ENCODE measurements around the gene PARP1.
"Not testable (repeated sequence)": the region's sequence is repeated elsewhere in the genome, so short reads cannot be mapped to it uniquely, and the experiment has no call there.

The PARP1 gene

DNA sequence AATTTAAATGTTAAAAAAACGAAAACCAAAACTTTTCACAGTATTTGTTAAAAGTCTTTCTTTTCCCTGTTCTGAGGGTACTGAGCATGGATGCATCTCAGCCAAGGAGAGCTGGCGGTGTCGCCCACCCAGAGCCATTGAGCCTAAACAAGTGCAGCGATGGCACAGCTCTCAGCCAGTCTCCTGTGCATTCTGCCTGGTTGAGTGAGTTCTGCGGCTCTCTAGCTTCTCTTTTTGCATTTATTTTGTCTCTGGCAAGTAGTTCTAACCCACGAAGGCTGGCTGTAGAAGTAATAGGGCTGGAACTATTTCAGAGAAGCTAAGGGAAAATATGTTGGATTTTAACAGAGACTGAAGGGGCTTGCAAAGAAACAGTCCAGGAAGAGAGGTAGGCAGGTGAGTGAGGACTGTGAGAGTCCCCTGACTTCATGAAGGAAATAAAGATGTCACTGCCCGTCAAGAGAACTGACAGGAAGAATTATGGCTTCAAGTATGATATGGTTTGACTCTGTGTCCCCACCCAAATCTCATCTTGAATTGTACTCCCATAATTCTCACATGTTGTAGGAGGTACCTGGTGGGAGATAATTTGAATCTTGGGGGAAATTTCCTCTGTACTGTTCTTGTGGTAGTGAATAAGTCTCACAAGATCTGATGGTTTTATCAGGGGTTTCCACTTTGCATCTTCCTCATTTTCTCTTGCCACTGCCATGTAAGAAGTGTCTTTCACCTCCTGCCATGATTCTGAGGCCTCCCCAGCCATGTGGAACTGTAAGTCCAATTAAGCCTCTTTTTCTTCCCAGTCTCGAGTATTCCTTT is 63.2 kb downstream of the PARP1 start:
- DNase-seq: no peak

GRCh38 chr1:226342656-226343055 is 65.2 kb downstream of the PARP1 start:
- no peak for DNase-seq

GRCh38 chr1:226340111-226340510 is 67.8 kb downstream of the PARP1 start:
- DNase-seq: not testable (repeated sequence)

DNA sequence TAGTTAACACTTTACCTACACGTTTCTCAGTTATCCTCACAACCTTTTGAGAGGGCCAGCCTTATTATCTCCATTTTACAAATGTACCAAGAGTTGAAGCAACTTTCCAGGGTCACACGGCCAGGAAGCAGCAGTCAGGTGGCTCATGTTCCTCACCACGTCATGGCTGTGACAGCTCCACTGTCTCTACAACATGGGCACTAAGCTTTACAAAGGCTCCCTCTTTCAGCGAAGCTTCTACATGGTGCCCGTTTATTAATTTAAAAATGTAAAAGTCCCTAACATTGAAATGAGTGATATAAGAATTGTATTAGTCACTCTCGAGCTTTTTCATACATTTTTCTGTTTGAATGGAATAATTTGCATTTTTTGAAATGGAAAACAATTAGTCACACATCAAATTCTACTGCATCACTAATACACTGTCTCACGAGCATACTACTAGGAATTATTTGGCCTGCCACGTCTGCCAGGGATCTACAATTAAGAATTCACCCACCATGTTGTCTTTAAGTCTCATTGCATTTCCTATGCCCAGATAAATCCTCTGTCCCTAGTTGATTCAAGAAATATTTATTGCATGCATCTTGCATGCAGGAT is 70.5 kb downstream of the PARP1 start:
- DNase-seq: no peak

- DNase-seq: no peak
Measured at GRCh38 chr1:226335661-226336060, 72.2 kb downstream of the PARP1 start.

DNA sequence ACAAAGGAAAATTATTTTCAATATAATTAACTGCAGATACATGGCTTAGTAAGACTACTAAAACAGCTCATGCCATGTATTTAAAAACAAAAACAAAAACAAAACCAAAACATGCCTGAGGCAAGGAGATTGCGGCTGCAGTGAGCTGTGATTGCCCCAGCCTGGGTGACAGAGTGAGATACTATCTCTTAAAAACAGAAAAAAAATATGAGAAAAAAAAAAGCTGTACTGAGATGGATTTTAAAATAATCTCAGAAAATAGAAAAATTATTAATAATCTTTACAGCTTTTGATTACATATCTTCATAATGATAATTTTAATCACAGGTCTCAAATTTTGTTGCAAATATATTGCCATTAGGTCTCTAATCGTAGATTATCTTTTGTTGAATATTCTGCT is 74.9 kb downstream of the PARP1 start:
- no peak for DNase-seq

DNA sequence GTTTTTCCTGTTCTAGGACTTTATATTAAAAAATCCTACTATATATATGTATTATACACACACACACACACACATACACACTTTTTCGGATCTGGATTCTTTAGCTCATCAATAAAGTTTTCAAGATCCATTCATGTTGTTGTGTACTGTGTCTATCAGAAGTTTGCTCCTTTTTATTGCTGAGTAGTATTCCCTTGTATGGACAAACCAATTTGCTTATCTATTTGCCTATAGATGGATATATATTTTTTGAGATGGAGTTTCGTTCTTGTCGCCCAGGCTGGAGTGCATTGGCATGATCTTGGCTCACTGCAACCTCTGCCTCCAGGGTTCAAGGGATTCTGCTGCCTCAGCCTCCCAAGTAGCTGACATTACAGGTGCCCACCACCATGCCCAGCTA is 78.7 kb downstream of the PARP1 start:
- DNase-seq: no peak

DNA sequence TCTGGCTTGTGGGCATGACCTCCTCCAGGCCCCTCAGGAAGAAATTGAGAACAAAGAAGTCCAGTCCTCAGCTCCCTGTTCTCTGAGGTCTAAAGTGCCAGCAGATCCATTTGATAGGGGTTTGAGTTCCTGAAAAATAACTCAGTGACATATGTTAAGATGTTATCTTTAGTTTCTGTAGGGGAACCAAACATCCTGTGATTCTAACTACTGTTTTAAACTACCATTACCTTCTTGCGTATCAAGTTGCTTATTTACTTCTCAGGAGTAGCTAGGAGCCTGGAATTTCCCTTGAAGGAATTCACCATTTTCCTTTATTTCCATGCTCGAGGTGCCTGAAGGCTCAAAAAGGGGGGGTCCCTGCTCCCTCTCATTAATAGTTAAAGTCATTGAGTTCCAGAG is 80.1 kb downstream of the PARP1 start:
- DNase-seq: no peak

- no peak for DNase-seq
Measured at GRCh38 chr1:226325178-226325577, 82.7 kb downstream of the PARP1 start.

GRCh38 chr1:226324479-226324878 is 83.4 kb downstream of the PARP1 start:
- DNase-seq: no peak

DNA sequence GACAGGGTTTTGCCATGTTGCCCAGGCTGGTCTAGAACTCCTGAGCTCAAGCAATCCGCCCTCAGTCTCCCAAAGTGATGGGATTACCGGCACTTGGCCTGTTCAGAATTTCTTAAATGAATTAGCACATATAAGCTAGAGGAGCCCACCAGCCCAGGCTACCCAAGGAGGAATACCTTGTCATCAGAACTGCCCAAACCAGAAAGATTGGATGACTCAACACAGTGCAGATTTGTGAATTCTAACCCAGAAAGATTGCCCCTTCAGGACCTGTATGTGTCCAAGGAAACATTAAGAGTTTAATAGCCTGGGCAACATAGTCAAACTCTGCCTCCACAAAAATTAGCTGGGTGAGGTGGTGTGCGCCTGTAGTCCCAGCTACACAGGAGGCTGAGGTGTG is 84.9 kb downstream of the PARP1 start:
- DNase-seq: no peak

DNA sequence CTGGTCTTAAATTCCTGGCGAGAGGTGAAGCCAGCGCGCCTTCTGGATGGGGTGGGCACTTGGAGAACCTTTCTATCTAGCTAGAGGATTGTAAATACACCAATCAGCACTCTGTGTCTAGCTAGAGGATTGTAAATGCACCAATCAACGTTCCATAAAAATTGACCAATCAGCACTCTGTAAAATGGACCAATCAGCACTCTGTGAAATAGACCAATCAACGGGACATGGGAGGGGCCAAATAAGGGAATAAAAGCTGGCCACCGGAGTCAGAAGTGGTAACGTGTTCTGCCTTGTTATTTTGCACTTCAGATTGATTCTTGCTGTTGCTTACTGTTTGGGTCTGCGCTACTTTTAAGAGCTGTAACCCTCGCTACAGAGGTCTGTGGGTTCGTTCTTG is 87.0 kb downstream of the PARP1 start:
- no peak for DNase-seq

- no peak for DNase-seq
Measured at GRCh38 chr1:226318471-226318870, 89.4 kb downstream of the PARP1 start.

DNA sequence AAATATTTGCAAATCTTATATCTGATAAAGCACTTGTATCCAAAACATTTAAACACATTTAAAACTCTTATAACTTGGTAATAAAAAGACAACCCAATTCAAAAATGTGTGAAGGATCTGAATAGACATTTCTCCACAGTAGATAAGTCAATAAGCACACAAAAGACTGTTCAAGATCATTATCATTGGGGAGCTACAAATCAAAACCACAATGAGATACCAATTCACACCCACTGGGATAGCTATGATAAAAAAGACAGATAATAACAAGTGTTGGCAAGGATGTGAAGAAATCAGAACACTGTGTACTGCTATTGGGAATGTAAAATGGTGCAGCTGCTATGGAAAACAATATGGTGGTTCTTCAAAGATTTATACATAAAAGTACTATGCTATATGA is 93.8 kb downstream of the PARP1 start:
- DNase-seq: no peak

GRCh38 chr1:226312065-226312464 is 95.8 kb downstream of the PARP1 start:
- no peak for DNase-seq

DNA sequence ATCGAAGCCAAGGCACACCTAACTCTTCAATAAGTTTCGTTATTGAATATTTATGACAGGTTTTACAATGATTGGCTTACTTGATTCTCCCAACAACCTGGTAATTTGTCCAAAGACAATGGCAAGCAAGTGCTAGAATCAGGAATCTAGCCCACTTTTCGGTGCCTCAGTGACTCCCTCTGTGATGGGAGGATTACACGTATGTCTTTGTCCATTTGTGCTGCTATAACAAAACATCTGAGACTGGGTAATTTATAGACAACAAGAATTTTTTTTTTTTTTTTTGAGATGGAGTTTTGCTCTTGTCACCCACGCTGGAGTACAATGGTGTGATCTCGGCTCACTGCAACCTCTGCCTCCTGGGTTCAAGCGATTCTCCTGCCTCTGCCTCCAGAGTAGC is 96.5 kb downstream of the PARP1 start:
- DNase-seq: no peak

All from right hindlimb (tissue), 1 donor.